GM21390 (cell line): ENCODE results near the gene CCDC7.

Experiments used
- ATAC-seq: cut with Tn5 transposase; IDR thresholded peaks from one replicate; pipeline ENCODE4 v1.9.1; 2021; ENCODE audit not compliant: unreplicated experiment

CCDC7 gene

GRCh38 chr10:32923849-32924248 lies 477.9 kb downstream of the CCDC7 start:
- ATAC-seq, result no peak
